KOPT-K1 (cell line): ENCODE data around the gene STXBP4.

Source experiments
- H3K27ac ChIP-seq: fragments of 200-600 bp; sonication (generic); 2 replicates; pipeline ENCODE4 v1.5.1; 2016; ENCODE audit warnings: antibody characterized with exemption, mild to moderate bottlenecking, low read depth, low read length; ENCODE audit not compliant: poor library complexity, severe bottlenecking
- H3K36me3 ChIP-seq: fragments of 200-600 bp; sonication (generic); 2 replicates; pipeline ENCODE4 v1.5.1; 2017; ENCODE audit warnings: antibody characterized with exemption, mild to moderate bottlenecking, low read length, moderate library complexity; ENCODE audit not compliant: insufficient read depth
- H3K9me3 ChIP-seq: fragments of 200-600 bp; sonication (generic); 2 replicates; pipeline ENCODE4 v1.5.1; 2017; ENCODE audit warnings: antibody characterized with exemption, low read length, mild to moderate bottlenecking; ENCODE audit not compliant: insufficient read depth, poor library complexity, severe bottlenecking

The STXBP4 gene

GRCh38 chr17:54948380-54948779 lies 20.2 kb upstream of the STXBP4 start:
- H3K36me3 ChIP-seq, result no peaks in the 10 kb centered on the region
- H3K9me3 ChIP-seq, result no peaks in the 10 kb centered on the region
- H3K27ac ChIP-seq, result no peak overlapping the region

DNA sequence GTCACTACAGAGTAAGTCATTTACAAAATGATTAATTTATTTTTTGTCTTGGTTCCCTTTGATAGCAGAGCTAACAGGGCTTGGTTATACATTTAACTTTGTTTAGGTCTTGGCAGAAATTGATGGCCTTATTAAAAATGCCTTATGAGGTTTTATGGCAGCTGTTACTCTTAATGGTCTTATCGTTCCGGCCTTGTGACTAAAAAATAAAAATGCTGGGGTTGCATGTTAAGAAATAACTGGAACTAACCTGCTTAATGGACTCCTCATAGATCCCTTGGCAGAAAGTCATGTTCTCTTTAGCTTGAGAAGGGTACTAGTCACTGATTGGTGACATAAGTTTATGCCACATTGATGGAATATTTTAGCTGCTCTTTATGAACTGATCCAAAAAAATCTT lies 18.4 kb upstream of the STXBP4 start:
- Histone ChIP-seq H3K9me3 (no peaks in the 10 kb centered on the region), H3K27ac (no peak overlapping the region), H3K36me3 (peaks cover 7% of the 10 kb centered on the region; the same call in 1 of the 2 replicates)

DNA sequence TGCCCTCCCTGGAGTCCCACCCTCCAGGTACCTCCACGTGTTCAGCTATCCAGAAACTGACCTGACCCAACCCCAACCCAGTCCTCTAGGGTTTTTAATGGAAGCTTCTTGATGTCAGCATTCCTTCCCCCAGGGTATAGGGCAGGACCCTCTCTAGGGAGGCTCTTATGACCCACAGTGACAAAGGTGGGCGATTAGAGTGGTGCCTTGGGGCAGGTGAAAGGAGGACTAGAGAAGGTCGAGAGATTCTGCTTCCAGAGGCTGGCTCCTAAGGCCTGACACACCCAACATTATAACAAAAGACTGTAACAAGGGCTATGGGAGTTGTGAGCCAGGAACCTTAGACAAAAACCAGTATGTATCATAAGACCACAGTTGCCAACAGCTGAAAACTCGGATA lies 17.3 kb upstream of the STXBP4 start:
- no peaks in the 10 kb centered on the region for H3K9me3 ChIP-seq
- peaks cover 7% of the 10 kb centered on the region; the same call in 1 of the 2 replicates for H3K36me3 ChIP-seq
- H3K27ac ChIP-seq, result no peak overlapping the region

DNA sequence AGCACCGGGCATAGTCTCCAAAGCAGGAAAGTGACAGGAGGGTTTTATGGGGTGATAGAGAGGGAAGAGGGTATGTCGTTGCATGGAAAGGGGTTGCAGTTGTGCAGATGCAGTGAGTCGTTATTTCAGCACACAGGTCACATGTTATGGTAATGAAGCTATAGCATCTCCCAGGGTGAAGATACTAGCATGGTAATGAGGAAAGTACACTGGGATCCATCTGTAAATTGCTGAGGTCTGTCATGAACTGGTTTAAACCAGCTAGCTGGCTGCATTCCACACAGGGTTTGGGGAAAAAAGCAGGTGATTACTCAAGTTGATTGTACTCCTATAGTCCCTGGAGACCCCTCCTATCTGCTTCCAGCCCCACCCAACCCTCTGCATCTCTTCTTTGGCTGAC lies 11.8 kb upstream of the STXBP4 start:
- H3K36me3 ChIP-seq, result peaks cover 58% of the 10 kb centered on the region
- H3K27ac ChIP-seq, result no peak overlapping the region
- no peaks in the 10 kb centered on the region for H3K9me3 ChIP-seq

GRCh38 chr17:54967621-54968261 lies 824 bp upstream of the STXBP4 start:
- no peaks in the 10 kb centered on the region for H3K9me3 ChIP-seq
- H3K36me3 ChIP-seq, result peaks cover 32% of the 10 kb centered on the region
- H3K27ac ChIP-seq, result peak overlapping the region; percentile 69

DNA sequence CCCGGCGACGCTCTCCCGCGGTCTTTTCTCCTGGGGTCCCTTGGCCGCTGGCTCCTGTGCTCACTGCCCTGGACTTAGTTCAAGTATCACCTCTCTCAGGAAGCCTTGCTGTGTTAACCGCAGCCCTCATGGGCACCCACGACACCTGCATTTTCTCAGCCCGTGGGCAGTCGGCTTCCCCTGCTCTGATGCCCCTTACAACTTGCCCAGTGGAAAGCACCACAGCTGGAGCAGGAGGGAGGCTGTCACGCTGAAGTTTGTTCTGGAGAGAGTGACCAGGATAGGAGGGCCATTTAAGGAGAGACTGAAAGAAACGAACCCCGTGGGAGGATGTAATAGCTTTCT lies 395 bp downstream of the STXBP4 start:
- H3K27ac ChIP-seq, result peak overlapping the region; percentile 69
- H3K9me3 ChIP-seq, result no peaks in the 10 kb centered on the region
- H3K36me3 ChIP-seq, result peaks cover 20% of the 10 kb centered on the region

GRCh38 chr17:54969658-54970572 lies 1.4 kb downstream of the STXBP4 start:
- Histone ChIP-seq H3K27ac (peak overlapping the region; percentile 69), H3K36me3 (peaks cover 10% of the 10 kb centered on the region), H3K9me3 (no peaks in the 10 kb centered on the region)

GRCh38 chr17:54971147-54971546 lies 2.6 kb downstream of the STXBP4 start:
- H3K36me3 ChIP-seq, result no peaks in the 10 kb centered on the region
- no peak overlapping the region for H3K27ac ChIP-seq
- H3K9me3 ChIP-seq, result no peaks in the 10 kb centered on the region

DNA sequence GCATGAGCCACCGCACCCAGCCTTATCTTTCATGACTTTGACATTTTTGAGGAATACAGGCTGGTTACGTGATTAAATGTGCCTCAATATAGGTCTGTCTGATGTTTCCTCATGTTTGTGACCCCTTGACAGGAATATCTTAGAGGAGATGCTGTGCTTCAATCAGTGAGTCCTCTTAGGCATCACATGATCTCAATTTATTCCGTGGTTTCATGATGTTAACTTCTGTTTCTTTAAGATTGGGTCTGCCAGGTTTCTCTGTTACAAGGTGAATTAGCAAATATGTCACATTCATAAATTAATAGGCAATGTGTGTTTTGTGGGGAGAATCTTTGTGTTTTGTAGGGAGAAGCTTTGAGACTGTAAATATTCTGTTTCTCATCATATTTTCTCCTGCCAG lies 3.3 kb downstream of the STXBP4 start:
- H3K9me3 ChIP-seq, result no peaks in the 10 kb centered on the region
- H3K27ac ChIP-seq, result no peak overlapping the region
- H3K36me3 ChIP-seq, result no peaks in the 10 kb centered on the region

DNA sequence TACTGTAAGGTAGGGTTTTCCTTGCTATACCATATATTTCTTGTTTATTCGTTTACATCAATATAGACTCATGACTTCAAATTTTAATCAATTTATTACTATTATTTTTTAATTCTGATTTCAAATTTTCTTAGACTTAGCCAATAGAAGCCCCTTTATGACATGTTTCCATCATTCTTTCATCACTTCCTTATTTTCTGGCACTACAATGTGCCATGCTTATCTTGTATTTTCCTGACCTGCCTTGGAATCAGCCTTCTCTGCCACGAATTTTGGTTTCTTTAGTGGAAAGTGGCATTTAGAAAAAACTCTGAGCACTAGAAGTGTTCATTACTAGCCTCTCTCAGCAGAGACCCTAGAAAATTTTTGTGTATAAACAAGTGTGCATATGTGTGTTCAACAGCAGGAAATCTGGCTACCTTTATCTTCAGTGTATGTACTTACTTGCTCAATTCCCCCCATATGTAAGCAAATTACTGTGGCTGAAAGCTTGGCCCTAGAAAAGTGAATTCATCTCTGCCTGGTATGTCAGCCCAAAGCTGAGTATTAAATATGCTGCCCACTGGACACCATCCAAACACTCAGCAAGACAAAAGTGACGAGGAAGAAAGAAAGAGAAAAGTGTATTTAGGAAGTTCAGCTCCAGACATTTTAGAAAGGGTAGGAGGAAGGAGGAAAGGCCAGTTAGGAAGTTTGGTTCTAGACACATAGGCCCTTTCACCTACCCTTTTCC lies 4.0 kb downstream of the STXBP4 start:
- no peaks in the 10 kb centered on the region for H3K9me3 ChIP-seq
- H3K27ac ChIP-seq, result no peak overlapping the region
- no peaks in the 10 kb centered on the region for H3K36me3 ChIP-seq

DNA sequence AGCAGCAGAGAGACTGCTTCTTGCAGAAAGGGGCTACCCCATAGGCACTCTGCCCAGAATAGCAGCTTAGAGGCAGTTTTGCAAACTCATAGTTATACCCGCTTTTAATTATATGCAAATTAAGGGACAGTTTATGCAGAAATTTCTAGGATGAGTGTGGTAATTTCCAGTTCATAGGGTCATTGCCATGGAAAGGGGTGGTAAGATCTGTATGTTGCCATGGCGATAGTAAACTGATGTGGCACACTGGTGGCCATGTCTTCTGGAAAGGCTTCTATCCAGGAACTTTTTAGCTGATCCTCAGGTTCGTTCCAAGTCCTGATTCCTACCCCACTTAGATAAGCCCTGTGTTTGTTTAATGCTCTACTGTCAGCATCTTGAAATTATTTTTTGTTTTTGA lies 6.2 kb downstream of the STXBP4 start:
- no peak overlapping the region for H3K27ac ChIP-seq
- H3K36me3 ChIP-seq, result no peaks in the 10 kb centered on the region
- H3K9me3 ChIP-seq, result peaks cover under 1% of the 10 kb centered on the region

GRCh38 chr17:54976316-54976715 lies 7.8 kb downstream of the STXBP4 start:
- Histone ChIP-seq H3K27ac (no peak overlapping the region), H3K9me3 (peaks cover 16% of the 10 kb centered on the region), H3K36me3 (no peaks in the 10 kb centered on the region)

- Histone ChIP-seq H3K27ac (no peak overlapping the region), H3K36me3 (no peaks in the 10 kb centered on the region), H3K9me3 (peaks cover 16% of the 10 kb centered on the region)
These were observed 9.2 kb downstream of the STXBP4 start for GRCh38 chr17:54977744-54978143.

DNA sequence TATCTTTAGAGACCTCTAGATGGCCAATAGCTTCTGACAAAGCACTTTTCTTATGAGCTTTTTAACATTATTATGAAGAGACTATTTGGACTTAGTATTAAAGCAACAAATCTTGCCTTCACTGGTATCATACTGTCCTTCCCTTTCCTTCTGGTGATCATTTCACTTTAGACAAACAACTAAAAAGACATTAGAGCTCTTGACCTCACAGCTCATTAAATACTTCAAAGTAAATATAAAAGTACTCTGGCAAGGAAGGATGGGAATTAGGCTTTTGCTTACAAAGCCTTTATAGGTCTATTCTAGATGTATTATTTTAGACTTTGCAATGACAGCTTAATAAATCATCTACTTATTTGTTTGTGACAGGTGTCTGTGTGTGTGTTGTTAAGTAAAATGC lies 11.1 kb downstream of the STXBP4 start:
- H3K9me3 ChIP-seq, result peaks cover 16% of the 10 kb centered on the region
- no peak overlapping the region for H3K27ac ChIP-seq

GRCh38 chr17:54980375-54980774 lies 11.8 kb downstream of the STXBP4 start:
- no peaks in the 10 kb centered on the region for H3K36me3 ChIP-seq
- peaks cover 16% of the 10 kb centered on the region for H3K9me3 ChIP-seq
- no peak overlapping the region for H3K27ac ChIP-seq

More for the DNA sequence above, 11.1 kb downstream of the STXBP4 start:
- H3K36me3 ChIP-seq, result no peaks in the 10 kb centered on the region
